CD4-positive, alpha-beta T cell treated with Interleukin-4 for 1 hour (primary cell): Measurements from ENCODE around the gene MYH11.
A peak's percentile ranks its signal among the peaks of the same experiment; 100 is the strongest.
"Not testable (repeated sequence)": the region's sequence is repeated elsewhere in the genome, so short reads cannot be mapped to it uniquely, and the experiment has no call there.

Experiments
- DNase-seq, 2 donors: peaks; one replicate each; pipeline ENCODE4 v3.0.0-alpha.2; 2020 to 2022

Gene MYH11

GRCh38 chr16:15703029-15703736 is 153.6 kb downstream of the MYH11 start:
- no peak for DNase-seq

DNA sequence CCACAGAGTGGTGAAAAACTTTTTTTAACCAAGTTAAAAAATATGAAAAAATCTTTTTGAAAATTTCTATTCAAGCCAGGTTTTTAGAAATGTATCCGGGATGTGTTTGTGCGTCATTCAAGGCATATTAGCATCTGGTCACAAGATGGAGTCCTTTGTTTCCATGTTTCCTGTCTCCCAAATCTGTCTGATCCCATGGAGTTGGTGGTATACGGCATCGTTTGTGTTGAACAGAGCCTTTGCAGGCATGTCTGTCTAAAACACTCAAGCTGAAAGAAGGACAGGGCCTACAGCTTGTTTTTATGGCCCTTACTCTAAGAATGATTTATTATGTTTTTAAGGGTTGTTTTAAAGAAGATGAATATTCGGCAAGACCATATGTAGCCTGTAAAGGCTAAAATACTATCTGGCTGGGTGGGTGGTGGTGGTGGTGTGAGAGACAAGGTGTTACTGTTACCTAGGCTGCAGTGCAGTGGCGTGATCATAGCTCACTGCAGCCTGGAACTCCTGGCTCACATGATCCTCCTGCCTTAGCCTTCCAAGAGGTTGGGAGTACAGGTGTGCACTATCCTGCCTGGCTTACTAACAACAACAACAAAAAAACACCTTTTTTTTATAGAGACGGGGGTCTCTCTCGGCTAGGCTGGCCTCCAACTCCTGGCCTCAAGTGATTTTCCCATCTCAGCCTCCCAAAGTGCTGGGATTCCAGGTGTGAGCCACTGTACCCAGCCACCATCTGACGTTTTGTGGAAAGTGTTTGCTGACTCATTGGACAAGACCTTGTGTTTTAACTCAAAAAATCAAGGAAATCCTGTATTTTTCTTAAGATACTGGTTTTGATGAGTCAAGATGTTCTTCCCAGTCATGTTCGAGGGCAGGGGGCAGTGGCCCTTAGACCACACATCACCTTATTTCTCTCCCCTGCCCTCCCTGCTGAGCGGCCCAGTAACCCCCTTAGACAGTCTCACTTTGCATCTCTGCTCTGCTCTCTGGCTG is 154.6 kb downstream of the MYH11 start:
- no peak for DNase-seq

- no peak for DNase-seq
Observed at GRCh38 chr16:15701367-15701766, 155.5 kb downstream of the MYH11 start.

- no peak for DNase-seq
Observed at GRCh38 chr16:15699819-15700218, 157.0 kb downstream of the MYH11 start.

DNA sequence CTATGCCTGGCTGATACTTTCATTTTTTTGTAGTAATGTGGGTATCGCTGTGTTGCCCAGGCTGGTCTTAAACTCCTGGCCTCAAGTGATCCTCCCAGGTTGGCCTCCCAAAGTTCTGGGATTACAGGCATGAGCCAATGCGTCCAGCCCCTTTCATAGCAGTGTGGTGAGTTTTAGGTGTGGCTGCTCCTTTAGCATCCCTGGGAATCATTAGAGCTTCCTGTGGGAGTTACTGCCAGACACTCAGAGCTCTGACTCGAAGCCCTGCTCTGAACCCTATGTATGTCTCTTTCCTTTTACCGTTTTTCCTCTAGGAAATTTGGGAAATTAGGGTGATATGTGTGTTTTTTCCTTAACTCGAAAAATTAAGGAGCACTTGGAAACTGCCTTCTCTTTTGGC is 162.3 kb downstream of the MYH11 start:
- DNase-seq = no peak

- not testable (repeated sequence) for DNase-seq
Observed at GRCh38 chr16:15692508-15692907, 164.3 kb downstream of the MYH11 start.

DNA sequence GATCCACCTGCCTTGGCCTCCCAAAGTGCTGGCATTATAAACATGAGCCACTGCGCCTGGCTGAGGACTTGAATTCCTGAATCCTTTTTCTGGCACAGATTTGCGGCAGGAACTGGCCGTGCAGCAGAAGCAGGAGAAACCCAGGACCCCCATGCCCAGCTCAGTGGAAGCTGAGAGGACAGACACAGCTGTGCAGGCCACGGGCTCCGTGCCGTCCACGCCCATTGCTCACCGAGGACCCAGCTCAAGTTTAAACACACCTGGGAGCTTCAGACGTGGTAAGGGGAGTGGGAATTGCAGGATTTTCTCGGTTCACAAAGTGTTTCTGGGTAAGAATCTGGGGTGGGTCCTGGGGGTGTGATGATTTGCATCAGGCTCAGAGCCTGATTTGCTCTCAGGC is 165.8 kb downstream of the MYH11 start:
- DNase-seq = no peak

DNA sequence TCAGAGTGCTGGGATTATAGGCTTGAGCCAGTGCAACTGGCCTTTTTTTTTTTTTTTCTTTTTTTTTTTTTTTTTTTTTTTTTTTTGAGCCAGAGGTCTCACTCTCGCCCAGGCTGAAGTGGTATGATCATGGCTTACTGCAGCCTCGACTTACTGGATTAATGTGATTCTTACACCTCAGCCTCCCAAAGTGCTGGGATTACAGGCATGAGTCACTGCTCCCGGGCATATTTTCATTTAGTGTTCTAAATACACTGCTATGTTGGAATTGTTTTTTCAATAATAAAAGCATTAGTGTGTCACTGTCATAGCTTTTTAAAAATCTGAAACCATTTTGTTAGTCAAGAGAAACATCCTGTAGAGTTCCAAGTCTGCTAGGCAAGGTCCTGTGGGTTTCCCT is 166.5 kb downstream of the MYH11 start:
- DNase-seq = no peak

DNA sequence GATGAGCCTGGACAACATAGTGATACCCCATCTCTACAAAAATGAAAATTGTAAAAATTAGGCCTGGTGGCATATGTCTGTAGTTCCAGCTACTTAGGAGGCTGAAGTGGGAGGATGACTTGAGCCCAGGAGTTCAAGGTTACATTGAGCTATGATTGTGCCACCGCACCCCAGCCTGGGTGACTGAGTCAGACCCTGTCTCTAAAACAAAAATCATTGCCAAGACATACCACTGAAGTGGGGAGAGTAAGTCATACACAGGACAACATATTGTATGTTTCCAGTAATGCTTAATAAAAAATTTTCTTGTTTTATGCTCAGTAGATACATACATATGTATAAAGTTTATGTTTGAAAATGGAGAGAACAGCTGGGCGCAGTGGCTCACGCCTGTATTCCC is 167.5 kb downstream of the MYH11 start:
- DNase-seq = no peak

- DNase-seq = no peak
Observed at GRCh38 chr16:15686287-15686686, 170.5 kb downstream of the MYH11 start.

- peak; percentile 45 to 66 for DNase-seq
Observed at GRCh38 chr16:15682105-15682570, 174.7 kb downstream of the MYH11 start.

DNA sequence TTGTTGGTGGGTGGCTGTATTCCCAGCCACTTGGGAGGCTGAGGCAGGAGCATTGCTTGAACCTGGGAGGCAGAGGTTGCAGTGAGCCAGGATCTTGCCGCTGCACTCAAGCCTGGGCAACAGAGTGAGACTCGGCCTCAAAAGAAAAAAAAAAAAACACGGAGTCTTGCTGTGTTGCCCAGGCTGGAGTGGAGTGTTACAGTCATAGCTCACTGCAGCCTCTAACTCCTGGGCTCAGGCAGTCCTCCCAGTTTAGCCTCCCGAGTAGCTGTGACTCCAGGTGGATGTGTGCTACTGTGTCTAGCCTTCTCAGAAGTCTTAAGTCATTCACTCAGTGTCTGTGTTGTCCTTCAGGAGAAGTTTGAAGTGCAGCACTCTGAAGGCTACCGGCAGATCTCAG is 179.4 kb downstream of the MYH11 start:
- DNase-seq = no peak

- DNase-seq = no peak
Observed at GRCh38 chr16:15676506-15676905, 180.3 kb downstream of the MYH11 start.

DNA sequence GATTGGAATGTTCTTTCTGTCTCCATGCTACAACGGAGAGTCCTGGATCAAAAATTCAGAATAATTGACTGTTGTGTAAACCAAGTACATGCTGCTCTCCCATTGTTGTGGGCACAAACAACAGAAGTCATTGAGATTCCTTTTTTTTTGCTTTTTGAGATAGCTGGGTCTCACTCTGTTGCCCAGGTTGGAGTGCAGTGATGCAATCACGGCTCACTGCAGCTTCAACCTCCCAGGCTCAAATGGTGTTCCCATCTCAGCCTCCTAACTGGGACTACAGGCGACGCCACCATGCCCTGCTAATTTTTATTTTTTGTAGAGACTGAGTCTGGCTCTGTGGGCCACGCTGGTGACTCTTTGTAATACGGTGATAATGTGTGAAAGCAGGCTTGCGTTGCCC is 182.3 kb downstream of the MYH11 start:
- DNase-seq = no peak

GRCh38 chr16:15672514-15673167 is 184.2 kb downstream of the MYH11 start:
- DNase-seq = peak; percentile 88 to 89

GRCh38 chr16:15672127-15672513 is 184.7 kb downstream of the MYH11 start:
- DNase-seq = not testable (repeated sequence)

DNA sequence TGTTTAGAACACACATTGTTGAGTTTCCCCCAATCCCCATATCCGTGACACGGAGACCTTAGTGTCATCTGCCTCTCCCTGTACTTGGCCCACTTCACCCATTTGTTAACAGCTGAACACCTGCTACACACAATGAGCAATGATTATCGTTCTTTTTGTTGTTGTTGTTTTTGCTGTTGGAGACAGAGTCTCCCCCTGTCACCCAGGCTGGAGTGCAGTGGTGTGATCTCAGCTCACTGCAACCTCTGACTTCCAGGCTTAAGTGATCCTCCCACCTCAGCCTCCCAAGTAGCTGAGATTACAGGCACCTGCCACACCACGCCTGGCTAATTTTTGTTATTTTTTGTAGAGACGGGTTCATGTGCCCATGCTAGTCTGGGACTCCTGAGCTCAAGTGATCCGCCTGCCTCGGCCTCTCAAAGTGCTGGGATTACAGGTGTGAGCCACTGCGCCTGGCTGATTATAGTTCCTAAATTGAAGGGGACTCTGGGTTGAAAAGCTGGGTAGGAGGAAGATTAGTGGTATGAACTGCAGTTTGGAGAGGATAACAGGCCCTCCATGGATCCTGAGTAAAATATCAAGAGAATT is 185.2 kb downstream of the MYH11 start:
- no peak for DNase-seq

DNA sequence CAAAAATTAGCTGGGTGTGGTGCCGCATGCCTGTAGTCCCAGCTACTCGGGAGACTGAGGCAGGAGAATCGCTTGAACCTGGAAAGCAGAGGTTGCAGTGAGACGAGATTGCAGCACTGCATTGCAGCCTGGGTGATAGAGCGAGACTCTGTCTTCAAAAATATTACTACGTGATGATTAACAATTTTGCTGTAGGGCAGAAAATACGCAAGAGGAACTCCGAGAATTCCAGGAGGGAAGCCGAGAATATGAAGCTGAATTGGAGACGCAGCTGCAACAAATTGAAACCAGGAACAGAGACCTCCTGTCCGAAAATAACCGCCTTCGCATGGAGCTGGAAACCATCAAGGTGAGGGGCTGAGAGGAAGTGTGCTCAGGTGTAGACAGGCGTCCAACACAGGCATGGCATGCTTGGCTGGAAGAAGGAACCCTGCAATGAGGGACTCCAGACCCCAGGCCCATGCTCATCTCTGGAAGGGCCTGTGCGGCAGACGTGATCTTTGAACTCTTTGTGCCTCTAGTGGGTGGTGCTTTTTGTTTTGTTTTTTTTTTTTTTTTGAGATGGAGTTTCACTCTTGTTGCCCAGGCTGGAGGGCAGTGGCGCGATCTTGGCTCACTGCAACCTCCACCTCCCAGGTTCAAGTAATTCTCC is 189.6 kb downstream of the MYH11 start:
- no peak for DNase-seq

GRCh38 chr16:15665107-15665506 is 191.7 kb downstream of the MYH11 start:
- DNase-seq = no peak

GRCh38 chr16:15660203-15660601 is 196.6 kb downstream of the MYH11 start:
- no peak for DNase-seq

DNA sequence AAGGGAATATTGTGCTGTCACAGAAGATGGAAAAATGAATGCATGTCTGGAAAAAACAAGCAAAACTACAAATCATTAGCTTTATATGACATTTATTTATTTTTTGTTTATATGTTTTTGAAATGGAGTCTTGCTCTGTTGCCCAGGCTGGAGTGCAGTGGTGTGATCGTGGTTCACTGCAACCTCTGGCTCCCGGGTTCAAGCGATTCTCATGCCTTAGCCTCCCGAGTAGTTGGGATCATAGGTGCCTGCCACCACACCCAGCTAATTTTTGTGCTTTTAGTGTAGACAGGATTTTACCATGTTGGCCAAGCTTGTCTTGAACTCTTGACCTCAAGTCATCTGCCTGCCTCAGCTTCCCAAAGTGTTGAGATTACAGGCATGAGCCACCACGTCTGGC is 198.3 kb downstream of the MYH11 start:
- DNase-seq = no peak

DNA sequence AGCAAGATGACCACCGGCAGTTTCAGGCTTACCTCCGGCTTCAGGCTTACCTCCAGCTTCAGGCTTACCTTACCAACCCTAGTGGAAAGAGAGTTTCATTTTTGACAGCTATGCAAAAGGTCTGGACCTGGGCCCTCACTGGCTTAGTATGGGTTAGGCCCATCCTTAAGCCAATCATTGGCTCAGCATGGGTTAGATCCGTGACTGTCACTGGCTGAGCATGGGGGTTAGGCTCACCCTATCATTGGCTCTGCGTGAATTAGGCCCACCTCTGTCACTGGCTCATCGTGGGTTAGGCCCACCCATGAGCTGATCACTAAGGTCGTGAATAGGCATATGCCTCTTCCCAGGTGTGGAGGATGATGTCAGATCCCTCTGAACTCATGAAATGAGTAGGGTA is 198.7 kb downstream of the MYH11 start:
- DNase-seq = no peak
